ENCODE measurements around the gene PUS1.
"Not testable (repeated sequence)": the region's sequence is repeated elsewhere in the genome, so short reads cannot be mapped to it uniquely, and the experiment has no call there.

Gene PUS1

GRCh38 chr12:131928711-131929580, at the start of gene PUS1:
Gene PUS1, plus strand, starts transcription at chr12:131929276. Its CDS starts 447 bp downstream, at chr12:131929723.
- peak; percentile 95 to 96 for DNase-seq

DNA sequence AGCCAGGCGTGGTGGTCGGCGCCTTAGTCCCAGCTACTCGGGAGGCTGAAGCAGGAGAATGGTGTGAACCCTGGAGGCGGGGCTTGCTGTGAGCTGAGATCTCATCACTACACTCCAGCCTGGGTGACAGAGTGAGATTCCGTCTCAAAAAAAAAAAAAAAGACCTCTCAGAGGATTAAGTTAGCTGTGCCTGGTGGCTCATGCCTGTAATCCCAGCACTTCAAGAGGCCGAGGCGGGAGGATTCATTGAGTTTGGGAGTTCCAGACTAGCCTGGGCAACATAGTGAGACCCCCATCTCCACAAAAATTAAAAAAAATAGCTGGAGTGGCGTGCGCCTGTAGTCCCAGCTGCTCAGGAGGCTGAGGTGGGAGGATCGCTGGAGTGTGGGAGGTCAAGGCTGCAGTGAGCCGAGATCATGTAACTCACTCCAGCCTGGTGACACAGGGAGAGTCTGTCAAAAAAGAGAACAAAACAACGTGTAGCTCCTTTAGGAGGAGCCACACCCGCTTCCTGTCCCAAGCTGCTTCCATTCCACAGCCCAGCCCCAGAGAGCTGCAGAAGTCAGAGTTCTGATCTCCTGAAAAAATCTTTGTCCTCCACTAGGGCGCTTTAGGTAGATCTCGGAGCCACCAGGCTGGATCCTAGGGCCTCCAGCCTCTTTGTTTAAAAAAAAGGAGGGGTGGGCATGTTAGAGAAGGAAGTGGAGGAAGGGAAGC, 46.1 kb upstream of the PUS1 start:
- DNase-seq: no peak

DNA sequence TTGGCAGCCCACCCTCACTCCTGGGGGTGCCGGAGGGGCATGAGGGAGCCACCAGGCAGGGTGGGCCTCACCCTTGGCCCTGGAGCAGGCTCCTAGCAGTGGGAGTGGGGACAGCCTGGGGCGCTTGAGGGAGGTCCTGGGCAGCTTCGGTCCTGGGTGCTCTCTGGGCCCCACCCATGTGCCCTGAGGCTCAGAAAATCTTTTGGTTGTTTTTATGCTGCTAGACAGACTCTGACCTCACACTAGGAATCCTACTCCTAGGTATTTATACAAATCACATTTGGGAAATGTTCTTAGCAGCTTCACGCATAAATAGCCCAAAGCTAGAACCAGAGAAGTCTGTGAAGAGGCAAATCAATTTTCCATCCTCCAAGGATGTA, 45.6 kb upstream of the PUS1 start:
- no peak for DNase-seq

DNA sequence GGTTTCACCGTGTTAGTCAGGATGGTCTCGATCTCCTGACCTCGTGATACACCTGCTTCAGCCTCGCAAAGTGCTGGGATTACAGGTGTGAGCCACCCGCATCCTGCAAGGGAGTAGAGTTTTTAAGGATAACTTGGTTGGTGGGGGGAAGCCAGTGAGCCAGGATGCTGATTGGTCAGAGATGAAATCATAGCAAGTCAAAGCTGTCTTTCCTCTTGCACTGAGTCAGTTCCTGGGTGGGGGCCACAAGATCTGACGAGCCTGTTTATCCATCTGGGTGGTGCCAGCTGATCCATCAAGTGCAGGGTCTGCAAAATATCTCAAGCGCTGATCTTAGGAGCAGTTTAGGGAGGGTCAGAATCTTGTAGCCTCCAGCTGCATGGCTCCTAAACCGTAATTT, 44.0 kb upstream of the PUS1 start:
- not testable (repeated sequence) for DNase-seq

DNA sequence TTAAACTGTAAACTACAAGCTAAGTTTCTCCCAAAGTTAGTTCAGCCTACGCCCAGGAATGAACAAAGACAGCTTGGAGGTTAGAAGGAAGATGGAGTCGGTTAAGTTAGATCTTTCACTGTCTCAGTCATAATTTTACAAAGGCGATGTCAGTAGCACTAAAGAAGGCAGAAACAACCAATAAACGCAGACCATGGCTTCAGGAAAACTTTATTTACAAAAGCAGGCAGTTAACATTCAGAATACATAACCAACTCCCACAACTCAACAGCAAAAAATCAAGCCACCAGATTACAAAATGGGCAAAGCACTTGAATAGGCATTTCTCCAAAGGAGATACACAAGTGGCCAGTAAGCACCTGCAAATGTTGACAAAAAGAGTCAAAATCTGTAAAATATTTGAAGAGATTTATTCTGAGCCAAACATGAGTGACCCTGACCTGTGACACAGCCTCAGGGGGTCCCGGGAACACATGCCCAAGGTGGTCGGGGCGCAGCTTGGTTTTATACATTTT, 43.5 kb upstream of the PUS1 start:
- DNase-seq: no peak

- not testable (repeated sequence) for DNase-seq
Observed at GRCh38 chr12:131891722-131892121, 37.4 kb upstream of the PUS1 start.

DNA sequence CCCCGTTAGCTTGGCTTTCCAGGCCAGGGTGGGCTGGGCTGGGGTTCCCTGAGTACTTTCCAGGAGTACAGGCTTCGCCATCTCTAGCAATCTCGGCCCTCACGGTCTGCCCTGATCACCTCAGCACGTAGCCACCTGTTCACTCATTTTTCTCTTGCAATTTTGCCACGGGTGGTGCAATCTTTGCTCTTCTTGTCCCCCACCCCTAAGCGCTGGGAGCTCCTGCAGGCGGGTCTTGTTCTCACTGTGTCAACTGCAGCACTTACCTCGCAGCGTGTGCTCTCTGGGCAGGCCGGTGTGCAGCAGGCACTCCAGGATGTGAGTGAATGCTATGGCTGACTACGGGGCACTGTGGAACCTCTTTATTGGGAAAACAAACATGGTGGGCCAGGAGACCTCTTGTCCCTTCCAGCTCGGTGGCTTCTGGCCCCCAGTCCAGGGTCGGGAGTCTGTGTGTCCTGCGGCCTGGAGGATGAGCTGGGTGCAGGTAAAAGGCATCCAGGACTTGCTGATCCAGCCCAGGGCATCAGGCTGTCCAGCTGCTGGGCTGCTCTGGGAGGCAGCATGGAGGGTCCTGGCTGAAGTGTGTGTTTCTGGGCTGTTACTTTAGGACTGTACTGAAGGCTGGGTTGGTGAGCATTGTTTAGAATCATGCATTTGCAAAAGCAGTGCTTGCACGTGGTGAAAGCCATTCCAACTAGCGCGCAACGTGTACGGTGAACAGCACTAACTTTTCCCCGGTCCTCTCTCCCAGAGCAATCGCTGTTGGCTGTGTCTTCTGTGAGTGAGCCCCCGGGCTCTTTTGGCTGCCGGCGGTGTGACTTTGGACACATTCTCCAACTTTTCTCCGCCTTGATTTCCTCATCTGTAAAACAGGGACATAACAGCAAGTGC, 36.1 kb upstream of the PUS1 start:
- DNase-seq: no peak

DNA sequence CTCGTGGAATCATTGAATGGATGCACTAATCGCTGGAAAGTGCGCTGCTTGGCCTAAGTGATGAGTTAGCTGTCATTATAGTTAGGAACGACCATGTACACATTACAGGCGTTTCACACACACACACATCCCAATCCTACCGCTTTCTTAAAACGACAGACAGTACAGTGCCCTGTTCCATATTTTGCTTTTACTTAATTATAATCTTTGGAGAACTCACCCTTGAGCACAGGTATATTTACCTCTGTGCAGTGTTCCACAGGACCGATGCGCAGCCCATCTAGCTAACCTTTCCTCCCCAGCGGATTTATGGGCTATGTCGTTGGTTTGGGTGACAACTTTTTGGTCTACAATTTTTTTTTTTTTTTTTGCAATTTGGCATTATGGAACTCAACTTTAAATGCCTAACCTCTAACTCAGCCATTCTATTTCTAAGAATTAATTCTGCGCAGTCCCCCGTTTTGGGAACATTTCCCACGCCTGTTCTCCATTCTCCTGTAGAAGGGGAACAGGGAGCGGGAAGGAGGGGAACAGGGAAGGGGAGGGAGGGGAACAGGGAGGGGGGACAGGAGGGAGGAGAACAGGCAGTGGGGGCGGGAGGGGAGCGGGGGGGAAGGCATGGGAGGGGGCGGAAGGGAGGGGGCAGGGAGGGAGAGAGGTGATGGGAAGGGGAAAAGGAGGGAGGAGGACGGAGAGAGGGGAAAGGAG, 35.3 kb upstream of the PUS1 start:
- DNase-seq: peak in 1 of 2 donors; percentile 19

- DNase-seq: peak; percentile 91 to 93
Observed at GRCh38 chr12:131894313-131894860, 34.7 kb upstream of the PUS1 start, which contains the start of gene ULK1. Gene ULK1, plus strand, starts transcription at chr12:131894622. Its CDS starts 380 bp downstream, at chr12:131895002.

GRCh38 chr12:131894981-131895639, 34.0 kb upstream of the PUS1 start:
- no peak for DNase-seq

DNA sequence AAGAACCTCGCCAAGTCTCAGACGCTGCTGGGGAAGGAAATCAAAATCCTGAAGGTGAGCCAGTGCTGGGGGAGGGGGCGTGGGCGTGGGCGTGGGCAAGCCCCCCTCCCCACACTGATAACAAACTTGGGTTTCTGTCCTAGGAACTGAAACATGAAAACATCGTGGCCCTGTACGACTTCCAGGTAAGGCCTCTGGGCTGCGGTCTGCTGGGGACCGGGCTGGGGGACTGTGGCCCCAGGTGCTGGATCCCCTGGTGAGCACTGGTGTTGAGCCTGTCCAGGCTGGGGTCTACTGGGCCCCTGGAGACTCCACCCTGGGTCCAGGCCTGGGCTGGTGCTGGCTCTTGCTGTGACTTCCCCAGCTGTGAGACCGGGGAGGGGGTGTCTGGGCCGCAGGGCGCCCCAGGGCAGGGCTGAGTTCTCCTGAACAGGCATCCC, 33.4 kb upstream of the PUS1 start:
- DNase-seq: peak in 1 of 2 donors; percentile 23

GRCh38 chr12:131896080-131896810, 32.8 kb upstream of the PUS1 start:
- DNase-seq: peak; percentile 65 to 67

DNA sequence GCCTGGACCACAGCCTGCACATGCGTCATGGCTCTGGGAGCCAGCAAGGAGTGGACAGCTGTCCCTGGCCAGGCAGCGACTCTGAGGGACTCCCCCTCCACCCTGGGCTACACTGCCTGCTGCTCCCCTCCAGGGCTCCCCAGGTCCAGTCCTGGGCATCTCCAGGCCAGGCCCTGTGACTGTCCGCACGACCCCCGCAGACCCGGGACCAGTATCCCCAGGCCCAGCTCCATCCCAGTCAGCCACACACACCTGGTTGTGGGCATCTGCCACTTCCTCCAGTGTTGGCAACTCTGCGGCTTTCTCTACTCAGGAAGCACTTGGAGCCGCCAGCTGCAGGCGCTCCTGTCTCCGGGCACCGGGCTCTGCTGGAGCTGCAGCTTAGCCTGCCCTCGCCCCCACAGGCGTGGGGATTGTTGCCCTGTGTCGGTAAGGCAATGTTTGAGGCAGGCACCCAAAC, 32.2 kb upstream of the PUS1 start:
- DNase-seq: no peak

GRCh38 chr12:131897276-131897675, 31.8 kb upstream of the PUS1 start:
- DNase-seq: no peak

DNA sequence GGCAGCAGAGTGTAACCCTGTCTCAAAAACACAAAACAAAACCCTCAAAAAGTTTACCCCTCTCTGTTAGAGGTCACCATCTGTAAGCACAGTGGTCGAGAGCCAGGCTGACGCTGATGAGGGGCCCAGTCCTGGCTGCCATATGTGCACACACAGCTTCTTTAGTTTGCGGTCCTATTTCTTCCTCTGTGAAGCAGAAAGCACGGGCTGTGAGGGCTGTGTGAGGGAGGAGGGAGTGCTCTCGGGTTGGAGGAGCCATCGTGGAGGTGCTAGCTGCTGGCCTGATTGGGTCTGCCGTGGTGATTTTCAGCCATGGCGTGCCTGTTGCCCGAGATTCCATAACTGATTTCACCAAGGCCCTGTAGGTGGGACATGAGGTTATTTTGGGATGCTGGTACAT, 31.2 kb upstream of the PUS1 start:
- DNase-seq: no peak

GRCh38 chr12:131900397-131900796, 28.7 kb upstream of the PUS1 start:
- no peak for DNase-seq

GRCh38 chr12:131901431-131902331, 27.4 kb upstream of the PUS1 start:
- DNase-seq: no peak

GRCh38 chr12:131902332-131903241, 26.5 kb upstream of the PUS1 start:
- DNase-seq: no peak
